Thoracic aorta (tissue), 2 donors: Measurements from ENCODE around the gene GABBR2. TPM values are rescaled to one million over a fixed set of nuclear protein-coding genes. Genes with fewer than 3 reads are reported as not detected.

Source experiments
- ATAC-seq: fragments of 150-250 bp; one replicate; pipeline ENCODE4 v1.8.0; 2017; ENCODE audit warnings: low read depth; ENCODE audit not compliant: insufficient number of reproducible peaks, low FRiP score
- DNase-seq: peaks from one replicate; pipeline ENCODE4 v3.0.0-alpha.2; 2020; ENCODE audit warnings: low spot score
- H3K27ac ChIP-seq, 2 donors: fragments of 200-600 bp; sonication (generic); 1 replicate in 1 of 2; 2 replicates in 1 of 2; pipeline ENCODE4 v1.5.1; 2016; ENCODE audit warnings: mild to moderate bottlenecking in 2 of 2, moderate library complexity in 2 of 2
- H3K27me3 ChIP-seq: fragments of 200-600 bp; sonication (generic); replicated peaks from 2 replicates; pipeline ENCODE4 v1.6.0; 2016; ENCODE audit warnings: mild to moderate bottlenecking; ENCODE audit not compliant: insufficient read depth
- H3K36me3 ChIP-seq: fragments of 200-600 bp; sonication (generic); one replicate; pipeline ENCODE4 v1.5.1; 2016
- H3K4me1 ChIP-seq, 2 donors: fragments of 200-600 bp; sonication (generic); 1 replicate in 1 of 2; 2 replicates in 1 of 2; pipeline versions ENCODE4 v1.5.1 to v1.6.0; 2016; ENCODE audit warnings: low read depth in 2 of 2, mild to moderate bottlenecking in 1 of 2; ENCODE audit not compliant: control insufficient read depth in 1 of 2
- H3K4me3 ChIP-seq: fragments of 200-600 bp; sonication (generic); 2 replicates; pipeline ENCODE4 v1.5.1; 2016; ENCODE audit warnings: mild to moderate bottlenecking
- H3K9me3 ChIP-seq: fragments of 200-600 bp; sonication (generic); 2 replicates; pipeline ENCODE4 v1.5.1; 2016
- CTCF ChIP-seq: fragments of 200-600 bp; sonication (generic); IDR thresholded peaks from one replicate; pipeline ENCODE4 v1.5.1; 2019; ENCODE audit warnings: antibody characterized with exemption
- total RNA-seq, 2 donors: library from RNA; depleted of rRNA; stranded (reverse); fragments of >200 nt; gene quantifications; one replicate each; pipeline versions ENCODE4 v1.1.0 to v1.2.3, GENCODE V29; 2016

GABBR2 gene
- total RNA-seq, 2 donors from 2014 or later = not detected

- no peak overlapping the region for H3K4me3 ChIP-seq
- no peaks in the 10 kb centered on the region for H3K4me1 ChIP-seq
- no peaks in the 10 kb centered on the region for H3K9me3 ChIP-seq
- no peak overlapping the region for H3K27ac ChIP-seq
- DNase-seq (no peak), ATAC-seq (no peak)
- no peaks in the 10 kb centered on the region for H3K27me3 ChIP-seq
- no peaks in the 10 kb centered on the region for H3K36me3 ChIP-seq
- no peak for TF ChIP-seq CTCF
Observed at GRCh38 chr9:98396656-98397055, 312.1 kb downstream of the GABBR2 start.

GRCh38 chr9:98396236-98396635 lies 312.5 kb downstream of the GABBR2 start:
- no peaks in the 10 kb centered on the region for H3K36me3 ChIP-seq
- TF ChIP-seq CTCF = no peak
- ATAC-seq = no peak
- no peaks in the 10 kb centered on the region for H3K4me1 ChIP-seq
- no peak overlapping the region for H3K27ac ChIP-seq
- no peak for DNase-seq
- no peaks in the 10 kb centered on the region for H3K27me3 ChIP-seq
- H3K4me3 ChIP-seq = no peak overlapping the region
- H3K9me3 ChIP-seq = no peaks in the 10 kb centered on the region

- Histone ChIP-seq H3K9me3 (no peaks in the 10 kb centered on the region), H3K36me3 (no peaks in the 10 kb centered on the region), H3K27me3 (no peaks in the 10 kb centered on the region), H3K4me1 (no peaks in the 10 kb centered on the region), H3K27ac (no peak overlapping the region), H3K4me3 (no peak overlapping the region)
- DNase-seq (no peak), ATAC-seq (no peak)
- TF ChIP-seq CTCF = no peak
Observed at GRCh38 chr9:98391867-98392266, 316.9 kb downstream of the GABBR2 start.

GRCh38 chr9:98391406-98391805 lies 317.3 kb downstream of the GABBR2 start:
- TF ChIP-seq CTCF = no peak
- H3K36me3 ChIP-seq = no peaks in the 10 kb centered on the region
- no peaks in the 10 kb centered on the region for H3K4me1 ChIP-seq
- no peak for ATAC-seq
- DNase-seq = no peak
- H3K4me3 ChIP-seq = no peak overlapping the region
- H3K9me3 ChIP-seq = no peaks in the 10 kb centered on the region
- H3K27me3 ChIP-seq = no peaks in the 10 kb centered on the region
- no peak overlapping the region for H3K27ac ChIP-seq

GRCh38 chr9:98385751-98386150 lies 323.0 kb downstream of the GABBR2 start:
- Histone ChIP-seq H3K4me3 (no peak overlapping the region), H3K27me3 (no peaks in the 10 kb centered on the region), H3K27ac (no peak overlapping the region), H3K36me3 (no peaks in the 10 kb centered on the region), H3K9me3 (no peaks in the 10 kb centered on the region), H3K4me1 (no peaks in the 10 kb centered on the region)
- DNase-seq (no peak), ATAC-seq (no peak)
- no peak for TF ChIP-seq CTCF
